Stimulated activated CD4-positive, alpha-beta T cell treated with anti-CD3 and anti-CD28 coated beads, TNF-alpha, amount 100 ng/mL, for 24 hours (primary cell): ENCODE measurements around the gene PALM3.
A peak's percentile ranks its signal among the peaks of the same experiment; 100 is the strongest.
"Not testable (repeated sequence)": the region's sequence is repeated elsewhere in the genome, so short reads cannot be mapped to it uniquely, and the experiment has no call there.

Experiments used
- DNase-seq, 3 experiments: peaks; one replicate each; pipeline ENCODE4 v3.0.0-alpha.2; 2020; ENCODE audit warnings: low read depth in 3 of 3

Gene PALM3

GRCh38 chr19:14031719-14032480 lies 30.0 kb downstream of the PALM3 start, which contains the start of gene IL27RA:
TSS of gene IL27RA (plus strand) at chr19:14031762. CDS start at chr19:14031873, 111 bp downstream.
- peak; percentile 53 to 80 (median 60) for DNase-seq

DNA sequence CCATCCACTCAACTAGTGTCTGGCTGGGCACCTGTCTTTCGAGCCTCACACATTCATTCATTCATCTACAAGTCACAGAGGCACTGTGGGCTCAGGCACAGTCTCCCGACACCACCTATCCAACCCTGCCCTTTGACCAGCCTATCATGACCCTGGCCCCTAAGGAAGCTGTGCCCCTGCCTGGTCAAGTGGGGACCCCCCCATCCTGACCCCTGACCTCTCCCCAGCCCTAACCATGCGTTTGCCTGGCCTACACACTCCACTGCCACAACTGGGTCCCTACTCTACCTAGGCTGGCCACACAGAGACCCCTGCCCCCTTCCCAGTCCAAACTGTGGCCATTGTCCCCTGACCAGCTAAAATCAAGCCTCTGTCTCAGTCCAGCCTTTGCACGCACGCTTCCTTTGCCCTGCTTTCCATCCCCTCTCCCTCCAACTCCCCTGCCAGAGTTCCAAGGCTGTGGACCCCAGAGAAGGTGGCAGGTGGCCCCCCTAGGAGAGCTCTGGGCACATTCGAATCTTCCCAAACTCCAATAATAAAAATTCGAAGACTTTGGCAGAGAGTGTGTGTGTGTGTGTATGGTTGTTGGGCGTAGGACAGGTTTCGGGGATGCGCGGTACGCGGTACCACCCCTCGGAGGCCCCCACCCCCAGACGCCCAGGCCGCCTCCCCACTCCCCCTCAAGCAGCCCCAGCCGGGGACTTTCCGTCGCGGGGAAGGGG lies 30.7 kb downstream of the PALM3 start:
- no peak for DNase-seq

- DNase-seq: no peak
Measured at GRCh38 chr19:14028901-14029300, 33.0 kb downstream of the PALM3 start.

- DNase-seq: no peak
Measured at GRCh38 chr19:14027856-14028450, 33.9 kb downstream of the PALM3 start, which contains the start of gene RLN3. TSS of gene RLN3 (plus strand) at chr19:14028148. CDS start at chr19:14028205, 57 bp downstream.

- not testable (repeated sequence) for DNase-seq
Measured at GRCh38 chr19:14026652-14027192, 35.2 kb downstream of the PALM3 start.

- DNase-seq: no peak
Measured at GRCh38 chr19:14023404-14024235, 38.3 kb downstream of the PALM3 start.

DNA sequence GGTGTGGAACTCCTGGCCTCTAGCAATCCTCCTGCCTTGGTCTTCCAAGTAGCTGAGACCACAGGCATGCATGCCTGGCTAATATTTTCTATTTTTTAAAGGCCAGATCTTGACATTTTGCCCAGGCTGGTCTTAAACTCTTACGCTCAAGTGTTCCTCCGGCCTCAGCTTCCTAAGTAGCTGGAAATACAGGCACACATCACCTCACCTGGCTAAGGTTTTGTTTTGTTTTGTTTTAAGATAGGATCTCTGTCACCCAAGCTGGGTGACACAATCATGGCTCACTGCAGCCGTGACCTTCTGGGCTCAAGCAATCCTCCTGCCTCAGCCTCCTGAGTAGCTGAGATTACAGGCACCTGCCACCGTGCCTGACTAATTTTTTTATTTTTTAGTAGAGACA lies 39.4 kb downstream of the PALM3 start:
- DNase-seq: no peak

DNA sequence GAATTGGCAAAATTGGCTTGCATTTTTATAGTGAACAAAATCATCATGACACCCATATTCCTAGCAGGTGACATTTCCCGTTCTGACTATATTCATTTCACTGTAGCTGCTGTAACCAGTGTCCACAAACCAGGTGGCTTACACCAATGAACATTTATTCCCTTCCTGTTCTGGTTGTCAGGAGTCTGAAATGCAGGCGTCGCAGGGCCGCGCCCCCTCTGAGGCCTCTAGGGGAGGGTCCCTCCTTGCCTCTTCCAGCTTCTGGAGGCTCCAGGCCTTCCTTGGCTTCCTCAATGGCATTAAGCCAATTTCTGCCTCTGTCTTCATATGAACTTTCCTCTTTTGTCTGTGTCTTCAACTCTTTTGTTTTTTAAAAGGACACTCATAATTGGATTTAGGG lies 40.4 kb downstream of the PALM3 start:
- no peak for DNase-seq

GRCh38 chr19:14019739-14020138 lies 42.1 kb downstream of the PALM3 start:
- not testable (repeated sequence) for DNase-seq

DNA sequence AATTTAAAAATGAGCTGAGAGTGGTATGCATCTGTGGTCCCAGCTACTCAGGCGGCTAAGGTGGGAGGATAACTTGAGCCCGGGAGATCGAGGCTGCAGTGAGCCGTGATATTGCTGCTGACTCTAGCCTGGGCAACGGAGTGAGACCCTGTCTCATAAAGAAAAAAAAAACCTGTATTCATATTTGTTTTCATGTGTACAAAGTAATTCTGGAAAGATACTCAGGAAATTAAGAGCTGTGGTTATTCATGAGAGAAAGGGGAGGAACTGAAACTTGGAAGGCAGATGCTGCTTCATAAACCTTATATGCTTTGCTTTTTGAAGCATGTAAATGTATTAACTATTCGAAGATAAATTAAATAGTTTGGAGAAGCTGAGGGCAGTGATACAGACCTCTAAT lies 42.8 kb downstream of the PALM3 start:
- no peak for DNase-seq

DNA sequence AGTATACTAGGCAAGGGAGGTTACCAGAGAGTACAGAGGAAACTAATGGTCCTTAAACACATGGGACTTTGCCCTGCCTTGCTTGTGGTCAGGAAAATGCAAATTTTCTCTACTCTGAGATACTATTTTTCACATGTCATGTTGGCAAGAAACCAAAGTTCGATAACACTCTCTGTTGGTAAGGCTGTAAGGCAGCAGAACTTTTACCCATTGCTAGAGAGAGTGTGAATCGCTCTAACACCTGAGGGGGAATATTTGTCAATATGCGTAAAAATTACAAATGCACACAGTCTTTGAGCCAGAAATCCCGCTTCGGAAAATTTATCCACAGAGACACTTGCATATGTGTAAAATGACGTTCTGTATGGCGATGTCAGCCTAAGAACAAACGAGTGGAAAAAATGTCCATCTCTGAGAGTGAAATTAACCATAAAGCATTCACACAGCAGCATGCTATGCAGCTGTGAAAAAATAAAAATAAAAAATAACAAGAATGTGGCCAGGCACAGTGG lies 46.3 kb downstream of the PALM3 start:
- no peak for DNase-seq

GRCh38 chr19:14012378-14012915 lies 49.4 kb downstream of the PALM3 start:
- no peak for DNase-seq

DNA sequence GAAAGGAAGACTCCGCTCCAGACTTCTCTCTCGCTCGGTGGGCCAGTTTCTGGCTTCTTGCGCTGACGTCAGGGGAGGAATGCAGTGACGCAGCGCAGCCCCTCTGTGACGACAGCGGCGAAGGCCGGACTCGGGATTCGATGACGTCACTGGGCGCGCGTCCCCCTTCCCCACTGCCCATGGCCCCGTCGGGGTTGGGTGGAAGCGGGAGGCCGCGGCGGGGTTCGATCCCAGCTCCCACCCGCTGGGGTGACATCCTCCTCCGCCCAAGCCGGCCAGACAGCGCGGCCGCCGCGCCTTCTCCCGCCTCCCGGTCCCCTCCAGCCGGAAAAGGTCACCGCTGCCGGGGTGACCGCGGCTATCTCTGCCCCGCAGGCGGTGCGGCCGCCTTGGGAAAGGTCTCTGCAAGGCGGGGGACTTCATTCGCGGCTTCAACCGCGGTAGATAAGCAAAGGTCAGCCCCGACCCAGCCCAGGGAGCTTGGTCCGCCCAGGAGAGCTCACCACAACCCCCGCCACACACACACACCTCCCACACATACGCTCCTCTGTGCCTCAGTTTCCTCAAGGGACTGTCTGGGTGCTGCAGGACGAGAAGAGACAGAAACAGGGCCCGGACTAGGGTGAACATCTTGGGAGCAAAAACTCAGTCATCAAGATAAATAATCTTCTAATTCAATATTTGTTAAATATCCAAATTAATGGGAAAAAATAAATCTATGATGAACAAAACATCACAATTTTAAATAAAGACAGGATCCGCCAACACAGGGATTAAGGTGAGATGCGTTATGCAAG lies 54.9 kb downstream of the PALM3 start:
- DNase-seq: peak in 1 of 3 experiments; percentile 80

GRCh38 chr19:14006085-14006765 lies 55.7 kb downstream of the PALM3 start, which contains the start of gene RFX1:
TSS of gene RFX1 (minus strand) at chr19:14006320. CDS start at chr19:13993843, 12,477 bp downstream.
- peak; percentile 100 for DNase-seq

DNA sequence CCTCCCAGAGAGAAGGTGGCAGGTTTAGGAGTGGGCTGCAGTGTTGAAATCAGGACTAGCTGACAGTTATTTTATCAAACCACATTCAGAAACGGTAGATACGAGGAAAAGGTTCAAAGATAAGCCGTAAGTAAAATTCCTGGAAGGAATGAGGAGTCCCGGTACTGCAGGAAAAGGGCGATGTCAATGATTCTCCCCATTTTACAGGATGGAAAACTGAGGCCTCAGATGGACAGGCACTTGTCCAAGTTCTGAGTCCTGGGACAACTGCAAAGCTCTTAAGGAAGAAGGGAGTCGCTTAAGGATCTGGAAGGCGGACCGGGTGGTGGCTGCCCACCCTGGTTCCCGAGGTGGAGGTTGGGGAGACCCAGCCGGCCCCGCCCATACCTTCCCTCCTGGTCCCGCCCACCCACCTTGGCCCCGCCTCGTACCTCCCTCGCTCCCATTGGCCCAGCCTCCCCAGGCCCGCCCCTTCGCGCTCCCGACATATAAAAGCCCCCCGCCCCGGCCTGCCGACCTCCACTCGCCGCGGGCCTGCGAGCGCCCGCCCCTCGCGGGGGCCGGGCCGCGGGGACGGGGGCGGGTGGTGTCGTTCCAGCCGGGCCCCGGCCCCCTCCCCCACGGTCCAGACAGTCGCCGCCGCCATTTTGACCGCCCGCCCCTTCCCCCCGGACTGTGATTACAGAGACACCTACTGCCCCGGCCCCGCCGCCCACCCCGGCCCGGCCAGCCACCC lies 56.4 kb downstream of the PALM3 start:
- DNase-seq: peak; percentile 79 to 90 (median 85)

- no peak for DNase-seq
Measured at GRCh38 chr19:14004619-14005348, 57.1 kb downstream of the PALM3 start.
